Skeletal muscle cell (primary cell): Measurements from ENCODE around the gene DKK3.

Experiments used
- DNase-seq: peaks from one replicate; pipeline ENCODE4 v3.0.0-alpha.2; 2010; ENCODE audit warnings: low read depth
- H3K4me3 ChIP-seq: 2 replicates; pipeline ENCODE4 v1.5.1; 2011; ENCODE audit warnings: low read depth, mild to moderate bottlenecking, control low read depth, low read length, moderate library complexity

The DKK3 gene

GRCh38 chr11:11959601-11960000 lies 48.8 kb downstream of the DKK3 start:
- DNase-seq: no peak
- no peak overlapping the region for H3K4me3 ChIP-seq

GRCh38 chr11:11958403-11959231 lies 49.8 kb downstream of the DKK3 start:
- H3K4me3 ChIP-seq: no peak overlapping the region
- DNase-seq: no peak

GRCh38 chr11:11956006-11956405 lies 52.4 kb downstream of the DKK3 start:
- DNase-seq: no peak

GRCh38 chr11:11952036-11952435 lies 56.4 kb downstream of the DKK3 start:
- no peak for DNase-seq
- H3K4me3 ChIP-seq: no peak overlapping the region

More at GRCh38 chr11:11956006-11956405, 52.4 kb downstream of the DKK3 start:
- H3K4me3 ChIP-seq: no peak overlapping the region

- DNase-seq: no peak
Observed at GRCh38 chr11:11949482-11949881, 58.9 kb downstream of the DKK3 start.

GRCh38 chr11:11948242-11948947 lies 60.0 kb downstream of the DKK3 start:
- no peak for DNase-seq
- H3K4me3 ChIP-seq: no peak overlapping the region

More at GRCh38 chr11:11949482-11949881, 58.9 kb downstream of the DKK3 start:
- H3K4me3 ChIP-seq: no peak overlapping the region

GRCh38 chr11:11947825-11948224 lies 60.6 kb downstream of the DKK3 start:
- no peak for DNase-seq
- H3K4me3 ChIP-seq: no peak overlapping the region

GRCh38 chr11:11946878-11947277 lies 61.5 kb downstream of the DKK3 start:
- DNase-seq: no peak
- H3K4me3 ChIP-seq: no peak overlapping the region

GRCh38 chr11:11946180-11946579 lies 62.2 kb downstream of the DKK3 start:
- DNase-seq: no peak
- no peak overlapping the region for H3K4me3 ChIP-seq

GRCh38 chr11:11944444-11944843 lies 64.0 kb downstream of the DKK3 start:
- DNase-seq: no peak
- H3K4me3 ChIP-seq: no peak overlapping the region

- no peak overlapping the region for H3K4me3 ChIP-seq
- DNase-seq: no peak
Observed at GRCh38 chr11:11942668-11943067, 65.8 kb downstream of the DKK3 start.

- no peak for DNase-seq
- H3K4me3 ChIP-seq: no peak overlapping the region
Observed at GRCh38 chr11:11940551-11940950, 67.9 kb downstream of the DKK3 start.

- H3K4me3 ChIP-seq: no peak overlapping the region
- DNase-seq: no peak
Observed at GRCh38 chr11:11937957-11938356, 70.5 kb downstream of the DKK3 start.

- no peak for DNase-seq
- H3K4me3 ChIP-seq: no peak overlapping the region
Observed at GRCh38 chr11:11937433-11937832, 71.0 kb downstream of the DKK3 start.

GRCh38 chr11:11935536-11935935 lies 72.9 kb downstream of the DKK3 start:
- DNase-seq: peak; percentile 22
- no peak overlapping the region for H3K4me3 ChIP-seq

- no peak overlapping the region for H3K4me3 ChIP-seq
- peak; percentile 39 for DNase-seq
Observed at GRCh38 chr11:11931461-11932055, 76.9 kb downstream of the DKK3 start.

GRCh38 chr11:11929920-11930319 lies 78.5 kb downstream of the DKK3 start:
- H3K4me3 ChIP-seq: no peak overlapping the region
- no peak for DNase-seq

- DNase-seq: no peak
- H3K4me3 ChIP-seq: no peak overlapping the region
Observed at GRCh38 chr11:11923828-11924227, 84.6 kb downstream of the DKK3 start.

- DNase-seq: peak; percentile 57
- no peak overlapping the region for H3K4me3 ChIP-seq
Observed at GRCh38 chr11:11916981-11917399, 91.4 kb downstream of the DKK3 start.

- no peak overlapping the region for H3K4me3 ChIP-seq
- no peak for DNase-seq
Observed at GRCh38 chr11:11915625-11916024, 92.8 kb downstream of the DKK3 start.
